Measurements from ENCODE around the gene SLAMF8. TPM values are rescaled to one million over a fixed set of nuclear protein-coding genes. Genes with fewer than 3 reads are reported as not detected.
A peak's percentile ranks its signal among the peaks of the same experiment; 100 is the strongest.

The SLAMF8 gene
- total and polyA plus RNA-seq, 2 of the 8 experiments (the other 6 are each of a cell fraction or from before 2014, with no cell fraction given), result not detected

DNA sequence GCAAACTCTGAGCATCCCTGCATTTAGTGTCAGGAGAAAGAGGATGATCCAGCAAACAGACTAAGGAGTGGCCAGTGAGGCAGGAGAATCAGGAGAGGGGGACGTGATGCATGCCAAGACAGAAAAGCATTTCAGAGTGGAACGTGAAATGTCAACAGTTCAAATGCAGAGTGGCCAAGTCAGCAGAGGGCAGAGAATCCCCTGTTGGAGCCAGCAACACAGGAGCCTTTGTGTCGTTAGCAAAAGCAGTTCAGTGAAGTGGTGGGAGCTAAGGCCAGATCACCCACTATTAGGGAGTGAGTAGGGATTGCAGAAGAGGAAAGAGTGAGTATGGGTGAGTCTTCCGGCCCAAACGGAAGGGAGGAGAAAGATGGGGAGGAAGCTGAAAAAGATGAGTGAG, 31.1 kb upstream of the SLAMF8 start:
- CTCF ChIA-PET (ENCODE audit: partially characterized antibody), result interaction anchor here (1.1 to 26.0 kb wide), 8 partner anchors 12 to 580 kb away, joined by 3 to 645 read pairs (median 6); no protein-coding TSS in a partner anchor
- POLR2A ChIA-PET (ENCODE audit: partially characterized antibody), result interaction anchor here (0.6 to 1.3 kb wide), 2 partner anchors 12 to 83 kb away, joined by 3 read pairs; no protein-coding TSS in a partner anchor

More for the DNA sequence above, 31.1 kb upstream of the SLAMF8 start:
- no peak overlapping the region for H2BK5ac ChIP-seq (ENCODE audit: low read depth, low read length)
- no peak overlapping the region for H4K8ac ChIP-seq (ENCODE audit: extremely low read depth, insufficient read depth, low read length)
- FAIRE-seq (no peak), DNase-seq (ENCODE audit: low read depth in 1 of 2, low spot score in 2 of 2) (no peak)
- H3K4me1 ChIP-seq (replicated peaks in 1 of 4; ENCODE audit: control insufficient read depth in 3 of 4, insufficient read depth in 4 of 4, low read length in 3 of 4), result no peaks in the 10 kb centered on the region
- 63% methylated on average over 5 of the region's 5 CpGs; no CpG with 5 or more reads in 1 of the 2 experiments for WGBS, 2 experiments (ENCODE audit: extremely low coverage in 1 of 2, insufficient coverage in 1 of 2, insufficient read length in 1 of 2, insufficient replicate concordance in 2 of 2, low coverage in 1 of 2, low lambda C conversion rate in 2 of 2, missing lambda C conversion rate in 1 of 2)
- H3K56ac ChIP-seq (replicated peaks; ENCODE audit: insufficient read length, low read depth, low read length), result no peak overlapping the region
- peak overlapping the region; percentile 1; the same call in 1 of the 2 replicates for H2AFZ ChIP-seq (ENCODE audit: low read length)
- H4K20me1 ChIP-seq (replicated peaks in 1 of 2; ENCODE audit: control insufficient read depth in 1 of 2, insufficient read depth in 2 of 2, low read length in 2 of 2), result no peaks in the 10 kb centered on the region
- no peaks in the 10 kb centered on the region for H3K79me2 ChIP-seq (ENCODE audit: control insufficient read depth in 1 of 2, insufficient read depth in 2 of 2, low read length in 2 of 2)
- no peak overlapping the region for H4K5ac ChIP-seq (ENCODE audit: insufficient read length, low read depth, low read length)
- no peak overlapping the region for H3K14ac ChIP-seq (ENCODE audit: insufficient read length)
- no peak overlapping the region for H3K4me2 ChIP-seq (ENCODE audit: insufficient read depth in 1 of 2, low read depth in 2 of 2, low read length in 2 of 2)
- H2AK5ac ChIP-seq (ENCODE audit: low read depth, low read length), result no peak overlapping the region
- TF ChIP-seq RXRA (IDR thresholded peaks at IDR 0.05; ENCODE audit: insufficient read depth, low read depth, low read length), result no peak
- TF ChIP-seq SP2 (IDR thresholded peaks at IDR 0.05; ENCODE audit: low read length), result no peak
- TF ChIP-seq KDM1A (IDR thresholded peaks at IDR 0.05; ENCODE audit: borderline replicate concordance, low read length), result no peak
- TF ChIP-seq, protein P1, sequence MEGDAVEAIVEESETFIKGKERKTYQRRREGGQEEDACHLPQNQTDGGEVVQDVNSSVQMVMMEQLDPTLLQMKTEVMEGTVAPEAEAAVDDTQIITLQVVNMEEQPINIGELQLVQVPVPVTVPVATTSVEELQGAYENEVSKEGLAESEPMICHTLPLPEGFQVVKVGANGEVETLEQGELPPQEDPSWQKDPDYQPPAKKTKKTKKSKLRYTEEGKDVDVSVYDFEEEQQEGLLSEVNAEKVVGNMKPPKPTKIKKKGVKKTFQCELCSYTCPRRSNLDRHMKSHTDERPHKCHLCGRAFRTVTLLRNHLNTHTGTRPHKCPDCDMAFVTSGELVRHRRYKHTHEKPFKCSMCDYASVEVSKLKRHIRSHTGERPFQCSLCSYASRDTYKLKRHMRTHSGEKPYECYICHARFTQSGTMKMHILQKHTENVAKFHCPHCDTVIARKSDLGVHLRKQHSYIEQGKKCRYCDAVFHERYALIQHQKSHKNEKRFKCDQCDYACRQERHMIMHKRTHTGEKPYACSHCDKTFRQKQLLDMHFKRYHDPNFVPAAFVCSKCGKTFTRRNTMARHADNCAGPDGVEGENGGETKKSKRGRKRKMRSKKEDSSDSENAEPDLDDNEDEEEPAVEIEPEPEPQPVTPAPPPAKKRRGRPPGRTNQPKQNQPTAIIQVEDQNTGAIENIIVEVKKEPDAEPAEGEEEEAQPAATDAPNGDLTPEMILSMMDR (IDR thresholded peaks at IDR 0.05; ENCODE audit: control extremely low read depth in 1 of 3, insufficient read depth in 1 of 3, low read depth in 1 of 3, low read length in 3 of 3), result no peak
- TF ChIP-seq, protein P2, sequence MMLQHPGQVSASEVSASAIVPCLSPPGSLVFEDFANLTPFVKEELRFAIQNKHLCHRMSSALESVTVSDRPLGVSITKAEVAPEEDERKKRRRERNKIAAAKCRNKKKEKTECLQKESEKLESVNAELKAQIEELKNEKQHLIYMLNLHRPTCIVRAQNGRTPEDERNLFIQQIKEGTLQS (IDR thresholded peaks at IDR 0.05; ENCODE audit: insufficient read depth, low read depth, low read length), result no peak
- TF ChIP-seq SAP30 (IDR thresholded peaks at IDR 0.05; ENCODE audit: insufficient read depth, insufficient replicate concordance, low read length), result no peak
- no peak for TF ChIP-seq HDAC6 (IDR thresholded peaks at IDR 0.05; ENCODE audit: low read depth, low read length)
- TF ChIP-seq MAFK (IDR thresholded peaks at IDR 0.05; ENCODE audit: low read depth, low read length), result no peak
- TF ChIP-seq SIX5 (IDR thresholded peaks at IDR 0.05; ENCODE audit: low read depth, low read length), result no peak
- H3K9me3 ChIP-seq (ENCODE audit: insufficient read depth in 2 of 2, low read depth in 1 of 2, low read length in 1 of 2), result no peaks in the 10 kb centered on the region
- no peak overlapping the region for H3K4ac ChIP-seq (replicated peaks; ENCODE audit: insufficient read length, low read depth, low read length)
- no peak overlapping the region for H2BK20ac ChIP-seq (ENCODE audit: low read length)
- no peaks in the 10 kb centered on the region for H3K27me3 ChIP-seq (replicated peaks in 1 of 4; ENCODE audit: control insufficient read depth in 3 of 4, extremely low read depth in 1 of 4, insufficient read depth in 3 of 4, low read length in 3 of 4)
- H2BK15ac ChIP-seq (ENCODE audit: low read length), result peak overlapping the region; percentile 76; the same call in 1 of the 2 replicates
- H3K79me1 ChIP-seq (ENCODE audit: low read depth, low read length), result no peaks in the 10 kb centered on the region
- H2BK12ac ChIP-seq (ENCODE audit: low read depth, low read length), result no peak overlapping the region
- H3K23me2 ChIP-seq (ENCODE audit: low read depth, low read length), result no peaks in the 10 kb centered on the region; the same call in 1 of the 2 replicates
- no peak overlapping the region for H2BK120ac ChIP-seq (replicated peaks; ENCODE audit: low read depth, low read length)
- no peak overlapping the region for H3K4me3 ChIP-seq (ENCODE audit: extremely low read depth in 1 of 4, insufficient read depth in 2 of 4, low read depth in 3 of 4, low read length in 4 of 4)
- H3K23ac ChIP-seq (ENCODE audit: insufficient read length), result no peak overlapping the region
- H4K91ac ChIP-seq (replicated peaks; ENCODE audit: insufficient read length, low read length), result no peak overlapping the region
- no peaks in the 10 kb centered on the region for H3K36me3 ChIP-seq (ENCODE audit: control insufficient read depth in 2 of 4, insufficient read depth in 4 of 4, low read length in 3 of 4)
- no peak overlapping the region for H3K9ac ChIP-seq (replicated peaks in 1 of 4; ENCODE audit: extremely low read depth in 1 of 4, low read depth in 3 of 4, low read length in 3 of 4)
- H3K18ac ChIP-seq (ENCODE audit: extremely low read depth, low read length), result no peak overlapping the region
- no peak overlapping the region for H3K27ac ChIP-seq (ENCODE audit: low read depth, low read length)
